NCI-H2029 (cell line): ENCODE results near the gene CDA.

ENCODE experiments used
- DNase-seq: peaks from one replicate; lab custom pipeline; 2025; lab: John Stamatoyannopoulos, UW

The CDA gene

DNA sequence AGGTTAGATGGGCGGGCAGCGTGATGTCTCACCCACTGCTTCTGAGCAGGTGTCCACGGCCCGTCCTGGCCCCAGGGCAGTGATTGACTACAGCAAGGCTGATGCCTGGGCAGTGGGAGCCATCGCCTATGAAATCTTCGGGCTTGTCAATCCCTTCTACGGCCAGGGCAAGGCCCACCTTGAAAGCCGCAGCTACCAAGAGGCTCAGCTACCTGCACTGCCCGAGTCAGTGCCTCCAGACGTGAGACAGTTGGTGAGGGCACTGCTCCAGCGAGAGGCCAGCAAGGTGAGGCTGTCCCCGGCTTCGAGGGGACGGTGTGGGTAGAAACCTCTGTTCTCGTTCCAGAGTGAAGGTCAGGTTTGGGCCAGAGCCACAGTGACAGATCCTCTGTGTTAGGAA is 60.0 kb downstream of the CDA start:
- no peak for DNase-seq

DNA sequence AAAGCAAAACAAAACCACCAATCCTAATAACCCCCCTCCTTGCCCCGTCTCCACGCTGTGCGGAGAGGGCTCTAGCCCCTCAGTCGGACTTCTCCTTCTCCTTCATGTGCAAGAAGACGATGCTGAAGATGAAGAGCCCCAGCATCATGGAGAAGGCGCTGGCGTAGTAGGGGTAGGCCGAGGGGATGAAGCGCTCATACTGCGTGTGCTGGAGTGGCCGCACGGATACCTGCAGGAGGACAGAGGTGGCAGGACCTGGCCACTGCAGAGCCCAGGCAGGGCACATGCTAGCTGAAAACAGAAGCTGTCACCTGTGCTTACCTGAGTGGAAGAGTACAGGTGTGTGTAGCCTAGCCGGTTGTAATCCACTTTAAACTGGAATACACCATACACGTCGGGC is 63.4 kb downstream of the CDA start:
- DNase-seq = no peak

DNA sequence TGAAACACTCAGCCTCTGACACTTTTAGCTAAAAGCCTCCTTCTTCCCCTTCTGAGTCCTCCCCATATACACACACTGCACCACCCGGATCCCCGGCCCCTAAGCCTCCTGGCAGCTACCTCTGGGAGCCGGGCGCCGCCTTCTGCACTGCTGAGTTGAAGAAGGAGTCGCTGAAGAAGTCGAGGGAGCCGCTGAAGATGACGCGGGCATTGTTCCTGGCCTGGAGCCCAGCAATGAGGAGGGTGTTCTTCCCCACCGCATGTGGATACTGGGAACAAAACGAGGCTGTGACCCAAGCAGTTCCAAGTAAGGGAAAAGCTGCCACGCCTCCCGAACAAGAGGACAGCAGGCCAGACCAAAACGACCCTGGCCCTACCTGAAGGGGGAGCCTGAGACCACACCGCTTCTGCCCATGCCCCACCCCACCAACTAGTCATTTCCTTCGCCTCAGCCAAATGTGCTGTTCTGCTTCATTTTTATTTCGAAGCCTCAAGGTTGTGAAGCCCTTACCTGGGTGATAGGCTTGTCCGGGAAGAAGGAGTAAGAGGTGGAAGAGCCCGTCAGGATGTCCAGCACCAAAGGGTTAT is 65.3 kb downstream of the CDA start:
- DNase-seq = no peak

DNA sequence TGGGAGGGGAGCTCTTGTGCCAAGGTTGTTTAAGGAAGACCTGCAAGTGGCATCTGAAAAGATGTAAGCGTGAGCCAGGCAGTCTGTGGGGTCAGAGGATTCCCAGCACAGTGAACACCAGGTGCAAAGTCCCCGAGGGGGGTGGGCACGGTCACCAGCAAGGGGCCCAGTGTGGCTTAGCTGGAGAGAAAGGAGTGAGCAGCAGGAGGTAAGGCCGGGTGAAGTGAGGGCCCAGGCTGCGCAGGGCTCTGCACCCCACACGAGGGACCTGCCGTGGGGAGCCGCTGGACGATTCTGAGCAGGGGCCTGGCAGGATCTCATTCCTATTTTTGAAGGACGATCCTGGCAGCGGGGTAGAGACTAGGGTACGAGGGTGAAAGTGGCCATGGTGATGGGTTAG is 68.1 kb downstream of the CDA start:
- no peak for DNase-seq

DNA sequence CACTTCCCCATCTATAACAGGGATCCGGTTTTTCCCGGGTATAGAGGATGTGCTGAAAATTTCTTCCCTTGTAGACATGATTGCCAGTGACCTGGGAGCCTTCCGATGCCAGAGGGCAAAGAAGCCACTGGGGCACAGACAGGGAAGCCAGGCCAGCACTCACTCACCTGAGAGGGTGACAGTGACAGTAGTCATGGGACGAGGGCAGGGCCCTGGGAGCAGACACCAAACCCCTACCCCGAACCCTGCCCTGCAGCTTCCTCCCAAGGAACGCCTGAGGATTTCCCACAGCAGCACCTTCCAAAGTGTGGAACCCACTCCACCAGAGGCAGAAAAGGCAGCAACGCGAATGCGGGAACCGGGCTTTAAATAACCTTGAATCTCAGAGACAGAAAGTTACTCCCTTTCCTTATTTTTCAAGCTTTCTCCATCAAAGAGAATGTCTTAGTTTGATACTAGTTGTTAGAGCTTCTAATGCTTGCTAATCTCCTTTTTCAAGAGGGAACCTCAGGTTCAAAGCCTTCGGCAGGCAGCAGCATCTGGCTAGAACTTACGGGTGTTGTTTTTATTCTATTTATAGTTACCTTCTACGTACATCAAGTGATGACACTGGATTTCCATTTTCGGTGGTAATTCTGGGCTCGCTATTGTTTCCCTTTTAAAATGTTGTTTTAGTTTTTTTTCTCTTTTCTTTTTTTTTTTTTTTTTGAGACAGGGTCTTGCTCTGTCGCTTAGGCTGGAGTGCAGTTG is 69.4 kb downstream of the CDA start:
- DNase-seq = no peak

DNA sequence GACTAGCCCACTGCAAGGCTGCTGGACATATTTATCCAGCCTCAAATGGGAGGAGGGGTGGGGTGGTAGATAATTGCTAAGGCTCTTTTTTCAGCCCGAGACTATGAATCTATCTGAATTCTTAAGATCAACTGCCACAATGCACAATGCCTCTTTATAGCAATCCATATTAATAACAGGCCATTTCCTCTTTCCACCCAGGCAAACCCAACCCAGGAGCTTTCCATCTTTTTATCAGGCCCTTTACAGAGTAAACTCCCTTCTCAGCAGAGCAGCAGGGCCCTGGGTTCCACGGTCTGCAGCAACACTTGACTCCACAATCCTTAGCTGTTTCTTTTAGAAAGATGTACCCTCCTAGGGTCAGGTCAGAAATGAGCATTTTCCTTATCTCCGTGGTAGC is 71.5 kb downstream of the CDA start:
- no peak for DNase-seq

DNA sequence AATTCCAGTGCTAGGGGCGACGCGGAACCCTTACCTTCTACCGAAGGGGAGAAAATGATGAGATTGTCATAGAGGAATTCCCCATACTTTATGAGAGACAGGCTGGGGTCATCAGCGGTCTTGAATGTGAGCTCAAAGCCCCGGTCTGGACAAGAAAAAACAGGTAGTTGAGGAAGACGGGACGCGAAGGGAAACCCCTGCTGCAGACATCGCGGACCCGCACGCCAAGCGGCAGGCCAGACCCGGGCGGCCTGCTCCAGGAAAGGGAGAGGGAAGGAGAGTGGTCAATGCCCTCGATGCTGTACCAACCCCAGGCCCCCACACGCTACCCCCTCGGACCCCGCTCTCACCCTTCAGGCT is 71.9 kb downstream of the CDA start:
- no peak for DNase-seq

DNA sequence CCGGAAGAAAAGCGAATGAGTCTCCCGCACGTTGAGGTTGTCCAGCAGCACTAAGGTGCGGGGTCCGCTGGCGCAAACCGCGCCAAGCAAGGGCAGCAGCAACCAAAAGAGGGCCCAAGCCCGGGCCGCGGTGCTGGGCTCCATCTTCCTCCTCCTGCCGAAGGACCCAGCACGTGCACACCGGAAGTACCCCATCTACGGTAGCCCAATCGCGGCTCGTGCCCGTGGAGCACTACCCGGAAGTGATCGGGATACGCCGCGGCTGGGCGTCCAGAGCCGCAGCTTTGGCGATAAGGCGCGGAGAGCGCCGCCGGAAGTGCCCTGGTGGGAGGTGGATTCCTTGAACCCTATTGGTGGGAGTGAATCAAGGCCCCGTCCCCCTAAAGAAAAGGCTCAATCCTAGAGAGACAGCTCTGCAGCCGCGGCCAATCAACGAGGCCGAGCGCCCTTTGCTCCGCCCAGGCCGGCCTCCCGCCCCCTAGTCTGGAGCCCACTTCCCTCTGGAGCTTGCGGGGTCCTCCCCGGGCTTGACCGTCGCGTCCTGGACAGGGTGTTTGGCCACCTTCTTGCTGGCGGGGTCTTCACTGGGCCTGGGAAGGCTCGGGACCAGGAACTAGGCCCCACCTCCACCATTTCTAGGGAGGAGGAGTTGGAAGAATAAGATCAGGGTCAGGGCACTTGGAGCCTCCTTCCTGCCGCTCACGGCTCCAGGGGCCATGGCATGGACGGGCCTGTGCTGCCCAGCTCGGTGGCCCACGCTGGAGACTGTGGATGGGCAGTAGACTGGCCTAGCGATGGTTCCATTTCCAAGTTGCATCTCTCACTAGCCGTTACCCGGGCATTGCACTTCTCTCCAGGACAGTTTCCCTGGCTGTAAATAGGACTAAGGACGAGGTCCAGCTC is 72.6 kb downstream of the CDA start, which contains the start of gene DDOST:
Gene DDOST (minus strand): TSS at position 163 of the 903 bp plus-strand sequence. CDS start 19 bp downstream, at position 144.
- peak; percentile 97 for DNase-seq

DNA sequence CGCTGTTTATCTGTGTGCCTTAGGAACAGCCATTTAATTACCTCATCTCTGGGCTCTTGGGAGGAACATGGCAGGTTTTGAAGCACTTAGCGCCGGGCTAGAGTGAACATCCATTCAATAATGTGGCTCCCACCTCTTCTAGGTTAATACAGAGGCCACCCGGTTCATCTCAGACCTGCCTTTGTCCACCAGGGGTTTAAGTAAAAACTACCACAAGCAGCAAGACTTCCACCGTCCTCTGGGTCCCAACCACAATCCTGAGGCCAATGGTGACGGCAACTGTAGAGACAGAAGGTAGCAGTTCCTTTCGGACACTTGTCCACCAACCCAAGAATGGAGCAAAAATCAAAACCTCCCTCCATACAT is 73.2 kb downstream of the CDA start:
- no peak for DNase-seq

DNA sequence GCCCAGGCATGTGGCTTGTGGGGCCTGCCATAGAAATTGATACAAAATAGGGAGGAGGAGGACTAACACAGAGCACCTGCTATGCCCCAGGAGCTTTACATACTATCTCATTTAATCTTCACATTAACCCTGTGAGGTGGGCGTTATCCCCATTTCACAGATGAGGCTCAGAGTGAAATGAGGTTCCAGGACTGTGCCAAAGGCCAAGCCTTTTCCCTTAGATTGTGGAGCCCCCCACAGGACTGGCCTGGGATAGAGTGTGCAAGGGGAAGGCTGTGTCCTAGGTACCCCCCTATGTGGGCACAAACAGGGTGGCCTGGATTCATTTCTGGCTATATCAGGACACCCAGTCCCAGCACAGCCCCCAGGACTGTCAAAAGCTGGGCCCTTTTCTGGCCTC is 74.5 kb downstream of the CDA start:
- DNase-seq = no peak

DNA sequence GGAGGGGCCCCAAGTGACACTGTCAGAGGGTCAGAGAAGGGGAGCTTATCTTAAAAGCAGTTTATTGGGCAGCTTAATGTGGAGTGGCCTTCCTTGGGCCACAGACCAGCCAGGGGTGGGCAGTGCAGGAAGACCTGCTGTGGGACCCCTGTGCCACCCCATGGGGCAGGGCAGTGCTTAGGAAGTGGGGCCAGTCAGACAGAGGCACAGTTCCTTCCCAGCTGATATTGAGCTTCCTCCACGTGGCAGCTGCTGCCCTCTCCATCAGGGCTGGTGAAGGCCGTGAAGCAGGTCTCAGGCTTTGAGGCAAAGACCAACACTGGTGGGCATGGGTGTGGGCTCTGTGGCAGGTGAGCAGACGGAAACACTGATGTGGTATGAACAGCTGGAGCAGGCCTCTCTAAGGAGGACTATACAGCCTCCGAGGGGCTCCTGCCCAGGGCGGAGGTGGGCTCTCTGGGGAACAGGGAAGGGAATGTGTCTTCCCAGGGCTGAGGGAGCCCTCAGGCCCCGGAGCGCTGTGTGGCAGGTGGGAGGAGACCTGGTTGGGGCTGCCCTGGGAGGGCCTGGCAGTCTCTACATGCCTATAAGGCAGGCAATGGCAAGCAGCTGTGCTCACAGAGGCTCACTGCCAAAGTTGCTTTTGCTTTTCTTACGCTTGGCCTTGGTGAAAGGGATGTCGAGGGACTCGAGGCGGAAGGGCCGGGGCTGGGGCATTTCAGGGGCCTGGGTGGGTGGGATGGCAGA is 75.2 kb downstream of the CDA start:
- no peak for DNase-seq

DNA sequence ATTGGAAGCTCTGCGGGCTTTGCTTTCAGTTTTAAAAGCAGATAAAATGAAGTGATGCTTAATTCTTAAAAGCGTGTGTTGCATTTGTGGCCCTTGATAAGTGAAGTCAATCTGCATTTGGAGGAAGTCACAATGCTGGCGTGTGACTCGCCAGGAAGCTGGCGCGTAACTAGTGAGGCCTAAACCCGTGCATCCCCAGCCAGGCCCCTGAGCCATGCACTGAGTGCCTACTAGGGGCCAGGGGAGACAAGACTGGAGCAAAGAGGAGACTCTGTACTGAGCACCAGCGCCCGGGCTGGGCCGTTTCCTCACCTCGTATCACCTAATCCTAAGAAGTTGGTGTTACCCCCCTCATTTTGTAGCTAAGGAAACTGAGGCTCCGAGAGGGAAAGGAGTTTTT is 76.8 kb downstream of the CDA start:
- DNase-seq = no peak

DNA sequence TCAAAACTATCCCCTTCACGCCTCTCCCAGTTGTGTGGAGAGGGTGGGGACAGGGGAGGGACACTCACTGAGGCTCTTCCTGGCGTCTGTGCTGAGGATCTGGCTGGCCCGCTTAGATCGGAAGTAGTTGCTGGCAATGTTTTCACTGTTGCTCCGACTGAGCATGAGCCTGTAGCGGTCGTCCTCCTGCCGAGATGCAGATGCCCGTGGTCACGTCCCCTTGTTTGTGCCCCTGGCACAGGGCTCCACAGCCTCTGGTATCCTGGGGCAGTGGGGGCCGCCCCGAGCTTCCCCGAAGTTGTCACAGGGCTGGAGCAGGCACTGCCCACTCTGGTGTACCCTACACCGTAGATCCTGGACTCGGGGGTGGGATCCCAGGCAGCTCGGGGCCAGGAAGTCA is 77.2 kb downstream of the CDA start:
- DNase-seq = no peak

DNA sequence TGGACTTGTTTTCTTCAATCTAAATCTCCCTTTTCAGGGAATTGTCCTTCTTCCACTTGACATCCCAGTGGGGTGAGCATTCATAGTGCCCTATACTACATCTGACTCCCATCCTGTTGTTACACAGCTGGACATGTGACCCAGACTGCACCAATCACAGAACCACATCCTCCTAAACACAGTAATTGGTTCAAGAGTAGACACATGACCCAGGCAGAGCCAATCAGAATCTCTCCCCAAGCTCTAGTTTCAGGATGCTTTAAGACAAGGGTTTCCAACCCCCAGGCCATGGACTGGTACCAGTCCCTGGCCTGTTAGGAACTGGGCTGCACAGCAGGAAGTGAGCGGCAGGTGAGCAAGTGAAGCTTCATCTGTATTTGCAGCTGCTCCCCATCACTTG is 77.9 kb downstream of the CDA start:
- peak; percentile 2 for DNase-seq
